ENCODE results near the gene CELF5. TPM values are rescaled to one million over a fixed set of nuclear protein-coding genes. Genes with fewer than 3 reads are reported as not detected.
A peak's percentile ranks its signal among the peaks of the same experiment; 100 is the strongest.

Gene CELF5
- total and polyA plus RNA-seq, 9 of the 15 experiments (the other 6 are each of a cell fraction or from before 2014, with no cell fraction given) = 0.01 to 0.56 (median 0.22) TPM

- TF ChIP-seq SPI1 (IDR thresholded peaks at IDR 0.05; ENCODE audit: borderline replicate concordance, low read depth, low read length) (peak; percentile 32; the same call in 1 of the 2 replicates), CHD4 (IDR thresholded peaks at IDR 0.05; ENCODE audit: insufficient read depth, insufficient replicate concordance, low read depth, low read length, poor library complexity, severe bottlenecking) (no peak), RB1 (IDR thresholded peaks at IDR 0.05; ENCODE audit: low read depth) (0 out of 2 replicates have a peak, but pooled peaks have one; percentile 20), GABPB1 (CRISPR knock-in tag; IDR thresholded peaks at IDR 0.05) (peak; percentile 75), SAP30 (IDR thresholded peaks at IDR 0.05; ENCODE audit: borderline replicate concordance, insufficient read depth, low read depth, low read length, poor library complexity, severe bottlenecking) (peak; percentile 54), SIN3A (IDR thresholded peaks at IDR 0.05; ENCODE audit: borderline replicate concordance in 2 of 2, control insufficient read depth in 1 of 2, low read depth in 2 of 2, low read length in 2 of 2) (0 out of 4 replicates have a peak, but pooled peaks of 1 of the 2 experiments have one; percentile 56), TBP (optimal IDR thresholded peaks at IDR 0.05; ENCODE audit: low read depth, low read length) (peak; percentile 73), BRD4 (IDR thresholded peaks at IDR 0.05) (no peak), PHF8 (IDR thresholded peaks at IDR 0.05; ENCODE audit: borderline replicate concordance, low read length) (peak; percentile 65; the same call in 1 of the 2 replicates), SRF (CRISPR knock-in tag; IDR thresholded peaks at IDR 0.05) (0 out of 4 replicates have a peak, but pooled peaks of 1 of the 2 experiments have one; percentile 19), SUPT5H (IDR thresholded peaks at IDR 0.05) (peak; percentile 68), ZNF146 (CRISPR knock-in tag; IDR thresholded peaks at IDR 0.05; ENCODE audit: unreplicated experiment) (peak; percentile 8), ZSCAN29 (IDR thresholded peaks at IDR 0.05) (no peak), ELF4 (CRISPR knock-in tag; IDR thresholded peaks at IDR 0.05) (0 out of 2 replicates have a peak, but pooled peaks have one; percentile 34), ATF7 (IDR thresholded peaks at IDR 0.05) (peak; percentile 43; the same call in 1 of the 2 replicates), ZNF445 (CRISPR knock-in tag; IDR thresholded peaks at IDR 0.05; ENCODE audit: low read depth) (no peak), PRDM10 (IDR thresholded peaks at IDR 0.05; ENCODE audit: partially characterized antibody) (peak; percentile 23), RBM14 (IDR thresholded peaks at IDR 0.05; ENCODE audit: borderline replicate concordance, insufficient read depth, low read depth, low read length) (no peak), L3MBTL2 (IDR thresholded peaks at IDR 0.05) (peak; percentile 45; the same call in 1 of the 2 replicates), HDAC2 (IDR thresholded peaks at IDR 0.05) (0 out of 2 replicates have a peak, but pooled peaks have one; percentile 37), USF2 (CRISPR knock-in tag; IDR thresholded peaks at IDR 0.05) (no peak)
- TF ChIP-seq, protein P1, sequence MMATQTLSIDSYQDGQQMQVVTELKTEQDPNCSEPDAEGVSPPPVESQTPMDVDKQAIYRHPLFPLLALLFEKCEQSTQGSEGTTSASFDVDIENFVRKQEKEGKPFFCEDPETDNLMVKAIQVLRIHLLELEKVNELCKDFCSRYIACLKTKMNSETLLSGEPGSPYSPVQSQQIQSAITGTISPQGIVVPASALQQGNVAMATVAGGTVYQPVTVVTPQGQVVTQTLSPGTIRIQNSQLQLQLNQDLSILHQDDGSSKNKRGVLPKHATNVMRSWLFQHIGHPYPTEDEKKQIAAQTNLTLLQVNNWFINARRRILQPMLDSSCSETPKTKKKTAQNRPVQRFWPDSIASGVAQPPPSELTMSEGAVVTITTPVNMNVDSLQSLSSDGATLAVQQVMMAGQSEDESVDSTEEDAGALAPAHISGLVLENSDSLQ (IDR thresholded peaks at IDR 0.05) = peak; percentile 85
Observed at GRCh38 chr19:3284759-3285646, 60.5 kb downstream of the CELF5 start (continued).

All from K562 (cell line).